A549 (cell line): ENCODE measurements around the gene PAK4.

ENCODE experiments used
- CBX8 ChIP-seq: fragments of 200-600 bp; sonication (generic); IDR thresholded peaks from 2 replicates; pipeline ENCODE4 v1.6.1; 2016
- EP300 ChIP-seq, 2 experiments: fragments of >200 bp; sonication (Bioruptor Twin); formaldehyde crosslinking; IDR thresholded peaks; 2 replicates in 1 of 2; 3 replicates in 1 of 2; pipeline ENCODE4 v1.6.1; 2016 to 2017
- JUNB ChIP-seq: fragments of >200 bp; sonication (Bioruptor Twin); formaldehyde crosslinking; IDR thresholded peaks from 2 replicates; pipeline ENCODE4 v1.6.1; 2016
- POLR2A ChIP-seq: IDR thresholded peaks from 2 replicates; pipeline ENCODE4 v1.6.1; 2012; ENCODE audit warnings: mild to moderate bottlenecking, low read length
- TF ChIP-seq, protein P1 (sequence below): IDR thresholded peaks from 2 replicates; pipeline ENCODE4 v1.6.1; 2012

DNA sequence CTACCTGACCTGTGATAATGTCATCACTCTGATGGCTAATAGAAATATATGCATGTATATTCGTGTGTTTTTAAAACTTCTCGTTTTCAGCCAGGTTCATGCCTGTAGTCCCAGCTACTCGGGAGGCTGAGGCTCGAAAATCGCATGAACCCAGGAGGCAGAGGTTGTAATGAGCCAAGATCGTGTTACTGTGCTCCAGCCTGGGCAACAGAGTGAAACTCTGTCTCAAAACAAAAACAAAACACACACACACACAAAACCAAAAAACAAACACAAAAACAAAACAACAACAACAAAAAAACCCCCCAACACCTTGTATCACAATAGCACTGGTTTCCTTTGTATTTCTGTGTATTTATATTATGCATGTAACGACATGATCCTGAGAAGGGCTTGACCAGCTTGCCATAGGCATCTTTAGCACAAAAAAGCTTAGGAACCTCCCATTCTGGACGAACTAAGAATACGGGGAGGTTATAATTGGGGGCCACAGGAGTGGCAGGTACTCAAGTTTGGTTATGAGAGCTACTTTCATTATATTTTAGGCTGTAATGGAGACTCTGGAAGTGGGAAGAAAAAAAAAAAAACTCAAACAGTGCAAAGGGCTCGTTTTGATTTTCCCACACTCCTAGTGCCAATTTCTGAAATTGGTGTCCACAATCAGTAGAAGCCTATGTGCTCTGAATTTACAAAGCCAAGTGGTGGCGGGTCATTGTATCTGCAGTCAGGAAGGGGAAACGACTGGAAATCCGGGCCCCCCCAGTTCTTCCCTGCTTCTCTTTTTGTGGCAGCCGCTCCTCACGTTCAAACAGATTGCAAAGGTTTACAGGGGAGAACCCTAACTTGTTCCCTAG lies 42.6 kb upstream of the PAK4 start:
- TF ChIP-seq POLR2A, result no peak
- no peak for TF ChIP-seq EP300 (IDR thresholded peaks at IDR 0.05)
- no peak for TF ChIP-seq CBX8
- TF ChIP-seq, protein P1, sequence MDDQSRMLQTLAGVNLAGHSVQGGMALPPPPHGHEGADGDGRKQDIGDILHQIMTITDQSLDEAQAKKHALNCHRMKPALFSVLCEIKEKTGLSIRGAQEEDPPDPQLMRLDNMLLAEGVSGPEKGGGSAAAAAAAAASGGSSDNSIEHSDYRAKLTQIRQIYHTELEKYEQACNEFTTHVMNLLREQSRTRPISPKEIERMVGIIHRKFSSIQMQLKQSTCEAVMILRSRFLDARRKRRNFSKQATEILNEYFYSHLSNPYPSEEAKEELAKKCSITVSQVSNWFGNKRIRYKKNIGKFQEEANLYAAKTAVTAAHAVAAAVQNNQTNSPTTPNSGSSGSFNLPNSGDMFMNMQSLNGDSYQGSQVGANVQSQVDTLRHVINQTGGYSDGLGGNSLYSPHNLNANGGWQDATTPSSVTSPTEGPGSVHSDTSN, result no peak
- no peak for TF ChIP-seq JUNB
